ENCODE data around the gene CELF2. TPM values are rescaled to one million over a fixed set of nuclear protein-coding genes. Genes with fewer than 3 reads are reported as not detected.

Gene CELF2
- total RNA-seq, 1 experiment from 2014 or later, result 28.7 TPM

- no peaks in the 10 kb centered on the region for H3K9me3 Mint-ChIP-seq
Observed at GRCh38 chr10:11335167-11335652, 317.5 kb downstream of the CELF2 start.

More at GRCh38 chr10:11335167-11335652, 317.5 kb downstream of the CELF2 start:
- Mint-ChIP-seq H3K36me3 (ENCODE audit: insufficient read depth in 1 of 3, low read depth in 3 of 3) (no peaks in the 10 kb centered on the region), H3K4me3 (no peak overlapping the region), H3K27me3 (ENCODE audit: low read depth) (no peaks in the 10 kb centered on the region), H3K27ac (peak overlapping the region; percentile 11 to 72 (median 30); a peak in 5 of 7 replicates), H3K4me1 (peaks cover 28 to 45% of the 10 kb centered on the region in 2 experiments)
- Histone ChIP-seq H2AK5ac (ENCODE audit: insufficient read length, low read length) (no peak overlapping the region), H3K23ac (ENCODE audit: insufficient read length, low read depth, low read length) (no peak overlapping the region), H3K9ac (ENCODE audit: extremely low read depth, insufficient read length, low read length) (no peak overlapping the region), H3K4me2 (ENCODE audit: insufficient read depth, insufficient read length, low read length) (no peak overlapping the region), H3T11ph (ENCODE audit: low read length) (no peak overlapping the region), H2AFZ (ENCODE audit: low read length) (no peak overlapping the region), H3K79me2 (ENCODE audit: insufficient read depth, low read length) (no peaks in the 10 kb centered on the region), H3K18ac (ENCODE audit: insufficient read length, low read depth, low read length) (no peak overlapping the region), H2BK120ac (ENCODE audit: low read depth, low read length, poor library complexity, severe bottlenecking) (no peak overlapping the region), H4K8ac (replicated peaks; ENCODE audit: insufficient read length, low read depth, low read length) (no peak overlapping the region), H4K5ac (ENCODE audit: insufficient read length, low read depth, low read length) (no peak overlapping the region), H3K14ac (ENCODE audit: insufficient read depth, low read length) (no peak overlapping the region), H3K79me1 (ENCODE audit: insufficient read depth, low read depth, low read length, poor library complexity, severe bottlenecking) (no peaks in the 10 kb centered on the region), H2BK15ac (ENCODE audit: low read depth, low read length) (no peak overlapping the region), H3K9me3 (ENCODE audit: control insufficient read depth, low read depth, low read length) (no peaks in the 10 kb centered on the region), H3K23me2 (ENCODE audit: insufficient read length, low read depth, low read length, poor library complexity, severe bottlenecking) (no peaks in the 10 kb centered on the region), H2BK20ac (ENCODE audit: low read depth, low read length, poor library complexity, severe bottlenecking) (no peak overlapping the region), H3K27me3 (ENCODE audit: insufficient read depth, low read length) (no peaks in the 10 kb centered on the region), H3K56ac (ENCODE audit: insufficient read length, low read depth, low read length) (no peak overlapping the region), H2BK5ac (ENCODE audit: insufficient read length, low read length) (no peak overlapping the region), H4K20me1 (ENCODE audit: control insufficient read depth, insufficient read depth, insufficient read length) (peaks cover 2% of the 10 kb centered on the region), H3K27ac (ENCODE audit: insufficient read length, low read depth, low read length) (no peak overlapping the region), H2BK12ac (ENCODE audit: insufficient read length, low read depth, low read length) (no peak overlapping the region), H4K91ac (ENCODE audit: insufficient read length, low read depth, low read length) (no peak overlapping the region), H3K4me1 (ENCODE audit: insufficient read depth, low read length) (peaks cover 4% of the 10 kb centered on the region; the same call in 1 of the 2 replicates), H3K4ac (ENCODE audit: low read depth, low read length) (no peak overlapping the region)
- no peak for TF ChIP-seq CTCF (conservative IDR thresholded peaks at IDR 0.05)
- no peak for DNase-seq
- no CpG with 5 or more reads among the region's 12 CpGs for WGBS (ENCODE audit: extremely low coverage, insufficient read length, low lambda C conversion rate)
